HG03460 (cell line): Measurements from ENCODE around the gene TUBB2B.

Experiments
- ATAC-seq: cut with Tn5 transposase; IDR thresholded peaks from one replicate; pipeline ENCODE4 v1.9.1; 2021; ENCODE audit not compliant: unreplicated experiment

Gene TUBB2B

GRCh38 chr6:3235486-3235885, 8.0 kb upstream of the TUBB2B start:
- ATAC-seq = no peak

GRCh38 chr6:3233904-3234303, 6.5 kb upstream of the TUBB2B start:
- ATAC-seq = no peak

GRCh38 chr6:3233321-3233720, 5.9 kb upstream of the TUBB2B start:
- ATAC-seq = no peak

GRCh38 chr6:3232017-3232945, 4.8 kb upstream of the TUBB2B start:
- ATAC-seq = no peak

GRCh38 chr6:3231247-3232016, 4.0 kb upstream of the TUBB2B start:
- no peak for ATAC-seq

- ATAC-seq = no peak
Measured at GRCh38 chr6:3230900-3231246, 3.4 kb upstream of the TUBB2B start.

GRCh38 chr6:3230256-3230882, 2.9 kb upstream of the TUBB2B start:
- ATAC-seq = no peak

GRCh38 chr6:3229566-3230178, 2.2 kb upstream of the TUBB2B start:
- ATAC-seq = no peak

GRCh38 chr6:3228771-3229565, 1.5 kb upstream of the TUBB2B start:
- no peak for ATAC-seq

- no peak for ATAC-seq
Measured at GRCh38 chr6:3228046-3228671, 706 bp upstream of the TUBB2B start.

GRCh38 chr6:3226481-3227362, 731 bp downstream of the TUBB2B start:
- ATAC-seq = no peak

- ATAC-seq = no peak
Measured at GRCh38 chr6:3226042-3226441, 1.4 kb downstream of the TUBB2B start.

GRCh38 chr6:3222506-3223038, 4.9 kb downstream of the TUBB2B start:
- no peak for ATAC-seq

- no peak for ATAC-seq
Measured at GRCh38 chr6:3221578-3221977, 5.9 kb downstream of the TUBB2B start.

GRCh38 chr6:3220366-3220765, 7.1 kb downstream of the TUBB2B start:
- ATAC-seq = no peak

GRCh38 chr6:3218266-3218665, 9.2 kb downstream of the TUBB2B start:
- ATAC-seq = no peak

- no peak for ATAC-seq
Measured at GRCh38 chr6:3217286-3217685, 10.2 kb downstream of the TUBB2B start.

GRCh38 chr6:3214898-3215297, 12.6 kb downstream of the TUBB2B start:
- ATAC-seq = no peak

- no peak for ATAC-seq
Measured at GRCh38 chr6:3213334-3213695, 14.1 kb downstream of the TUBB2B start.
